Measurements from ENCODE around the gene HIPK4. TPM values are rescaled to one million over a fixed set of nuclear protein-coding genes. Genes with fewer than 3 reads are reported as not detected.

HIPK4 gene
- total RNA-seq, 4 donors from 2014 or later = 0.39 to 0.60 TPM; not detected in 2

- H3K36me3 ChIP-seq = peaks cover 0 to 23% (median 0%) of the 10 kb centered on the region in 3 donors
- TF ChIP-seq POLR2A (IDR thresholded peaks at IDR 0.05) (no peak), CTCF (IDR thresholded peaks at IDR 0.05) (no peak), EP300 (IDR thresholded peaks at IDR 0.05) (no peak)
- H3K9me3 ChIP-seq = no peaks in the 10 kb centered on the region
- no peak overlapping the region for H3K4me3 ChIP-seq
- H3K27me3 ChIP-seq = no peaks in the 10 kb centered on the region
- 88 to 90% methylated on average over 3 of the region's 3 CpGs for WGBS, 2 donors
- no peak overlapping the region for H3K27ac ChIP-seq
- DNase-seq (ENCODE audit: low spot score in 2 of 2) = no peak
- H3K4me1 ChIP-seq = peaks cover 0 to 35% (median 4%) of the 10 kb centered on the region in 4 donors
Observed at GRCh38 chr19:40362160-40362559, 27.8 kb downstream of the HIPK4 start.

- Histone ChIP-seq H3K36me3 (peaks cover 0 to 14% (median 0%) of the 10 kb centered on the region in 3 donors), H3K9me3 (no peaks in the 10 kb centered on the region), H3K4me1 (peaks cover 0 to 22% (median 0%) of the 10 kb centered on the region in 4 donors), H3K4me3 (no peak overlapping the region), H3K27ac (no peak overlapping the region), H3K27me3 (no peaks in the 10 kb centered on the region)
- WGBS, 2 donors = 76 to 83% methylated on average over 12 of the region's 12 CpGs
- TF ChIP-seq CTCF (IDR thresholded peaks at IDR 0.05) (no peak), POLR2A (IDR thresholded peaks at IDR 0.05) (no peak), EP300 (IDR thresholded peaks at IDR 0.05) (no peak)
- DNase-seq (ENCODE audit: low spot score in 2 of 2) = peak in 1 of 2 donors; percentile 41
Observed at GRCh38 chr19:40360708-40361241, 29.2 kb downstream of the HIPK4 start.

- no peaks in the 10 kb centered on the region for H3K27me3 ChIP-seq
- no peaks in the 10 kb centered on the region for H3K9me3 ChIP-seq
- TF ChIP-seq POLR2A (IDR thresholded peaks at IDR 0.05) = no peak
- no peak for TF ChIP-seq EP300 (IDR thresholded peaks at IDR 0.05)
- TF ChIP-seq CTCF (IDR thresholded peaks at IDR 0.05) = no peak
- H3K4me1 ChIP-seq = peaks cover 0 to 16% (median 0%) of the 10 kb centered on the region in 4 donors
- 84 to 85% methylated on average over 13 of the region's 13 CpGs for WGBS, 2 donors
- H3K4me3 ChIP-seq = no peak overlapping the region
- H3K27ac ChIP-seq = no peak overlapping the region
- no peak for DNase-seq (ENCODE audit: low spot score in 2 of 2)
- peaks cover 0 to 14% (median 0%) of the 10 kb centered on the region in 3 donors for H3K36me3 ChIP-seq
Observed at GRCh38 chr19:40360020-40360707, 29.8 kb downstream of the HIPK4 start.

GRCh38 chr19:40358773-40359172 is 31.2 kb downstream of the HIPK4 start:
- Histone ChIP-seq H3K9me3 (no peaks in the 10 kb centered on the region), H3K27me3 (no peaks in the 10 kb centered on the region), H3K27ac (no peak overlapping the region), H3K4me3 (no peak overlapping the region), H3K4me1 (peaks cover 0 to 10% (median 0%) of the 10 kb centered on the region in 4 donors), H3K36me3 (peaks cover 0 to 24% (median 0%) of the 10 kb centered on the region in 3 donors)
- 83 to 92% methylated on average over 5 of the region's 5 CpGs for WGBS, 2 donors
- TF ChIP-seq EP300 (IDR thresholded peaks at IDR 0.05) (peak in 1 of 2 donors; percentile 14), POLR2A (IDR thresholded peaks at IDR 0.05) (no peak)
- DNase-seq (ENCODE audit: low spot score in 2 of 2) = peak in 1 of 2 donors; percentile 9

GRCh38 chr19:40357640-40358039 is 32.3 kb downstream of the HIPK4 start:
- H3K9me3 ChIP-seq = no peaks in the 10 kb centered on the region
- H3K4me1 ChIP-seq = peaks cover 0 to 10% (median 0%) of the 10 kb centered on the region in 4 donors
- WGBS, 2 donors = 60 to 65% methylated on average over 3 of the region's 3 CpGs
- TF ChIP-seq CTCF (IDR thresholded peaks at IDR 0.05) (no peak), POLR2A (IDR thresholded peaks at IDR 0.05) (no peak), EP300 (IDR thresholded peaks at IDR 0.05) (no peak)
- peaks cover 0 to 32% (median 0%) of the 10 kb centered on the region in 3 donors for H3K36me3 ChIP-seq
- no peaks in the 10 kb centered on the region for H3K27me3 ChIP-seq
- DNase-seq (ENCODE audit: low spot score in 2 of 2) = no peak
- no peak overlapping the region for H3K4me3 ChIP-seq
- H3K27ac ChIP-seq = no peak overlapping the region
